Mucosa of gallbladder (tissue), 1 donor: Measurements from ENCODE around the gene LGR6. TPM values are rescaled to one million over a fixed set of nuclear protein-coding genes. Genes with fewer than 3 reads are reported as not detected.

Experiments used
- total RNA-seq: library from RNA; stranded (reverse); gene quantifications from one replicate; pipeline ENCODE4 v1.2.1, GENCODE V29; 2021
- donor health status: DM: no; HTN: no; CAD: no.

Gene LGR6
- total RNA-seq, 1 donor from 2014 or later: 60.7 TPM

Other genes with a start within 250 kb of the LGR6 start
- gene LMOD1, start 247.3 kb upstream of the LGR6 start, total RNA-seq: 257 TPM
- gene TIMM17A, start 238.3 kb upstream of the LGR6 start, total RNA-seq: 37.5 TPM
- gene RNPEP, start 211.2 kb upstream of the LGR6 start, total RNA-seq: 78.8 TPM
- gene ELF3, start 183.2 kb upstream of the LGR6 start, total RNA-seq: 517 TPM
- 0.14 TPM for gene GPR37L1, start 70.9 kb upstream of the LGR6 start, total RNA-seq
- gene ARL8A, start 49.1 kb upstream of the LGR6 start, total RNA-seq: 89.5 TPM
- 9.3 TPM for gene PTPN7, start 33.2 kb upstream of the LGR6 start, total RNA-seq
- gene UBE2T, start 148.1 kb downstream of the LGR6 start, total RNA-seq: 4.1 TPM
- 194 TPM for gene PPP1R12B, start 154.9 kb downstream of the LGR6 start, total RNA-seq